Left ventricle myocardium inferior (tissue), 1 donor: Measurements from ENCODE around the gene IL1RN. TPM values are rescaled to one million over a fixed set of nuclear protein-coding genes. Genes with fewer than 3 reads are reported as not detected.

ENCODE experiments used
- DNase-seq: peaks from one replicate; pipeline ENCODE4 v3.0.0-alpha.2; 2020
- H3K27ac ChIP-seq: fragments of 200-600 bp; replicated peaks from 2 replicates; pipeline ENCODE4 v1.8.0; 2021
- H3K27me3 ChIP-seq: fragments of 200-600 bp; 2 replicates; pipeline ENCODE4 v1.8.0; 2021; ENCODE audit warnings: low read depth
- H3K36me3 ChIP-seq: fragments of 200-600 bp; 2 replicates; pipeline ENCODE4 v1.8.0; 2021
- H3K4me1 ChIP-seq: fragments of 200-600 bp; 2 replicates; pipeline ENCODE4 v1.8.0; 2021
- H3K4me3 ChIP-seq: fragments of 200-600 bp; 2 replicates; pipeline ENCODE4 v1.8.0; 2021; ENCODE audit warnings: mild to moderate bottlenecking, moderate library complexity
- H3K9me3 ChIP-seq: fragments of 200-600 bp; replicated peaks from 2 replicates; pipeline ENCODE4 v1.8.0; 2021
- CTCF ChIP-seq: fragments of 200-600 bp; IDR thresholded peaks from 2 replicates; pipeline ENCODE4 v1.8.0; 2021; ENCODE audit warnings: antibody characterized with exemption, mild to moderate bottlenecking, borderline replicate concordance
- intact Hi-C: fragments of 100-400 bp; cut with micrococcal nuclease; formaldehyde crosslinking; loops from one replicate; pipeline ENCODE4 v1.11.0; 2022
- total RNA-seq: library from RNA; stranded (reverse); fragmentation: NEBNext Ultra II Directional; extraction: Animal tissue kit (Norgen Biotek cat#: 25700); gene quantifications from one replicate; pipeline ENCODE4 v1.2.1, GENCODE V29; 2021
- donor health status: DM: no; HTN: yes; CAD: no; lungs with severe emphysema.

The IL1RN gene
- total RNA-seq, 1 donor from 2014 or later, result 0.33 TPM

- Histone ChIP-seq H3K36me3 (no peaks in the 10 kb centered on the region), H3K27ac (no peak overlapping the region), H3K27me3 (peaks cover 17% of the 10 kb centered on the region), H3K4me1 (no peaks in the 10 kb centered on the region), H3K9me3 (peaks cover 13% of the 10 kb centered on the region), H3K4me3 (no peak overlapping the region)
- no peak for TF ChIP-seq CTCF
- intact Hi-C loops, result no loop called here
- no peak for DNase-seq
These were observed 29.4 kb upstream of the IL1RN start for GRCh38 chr2:113098041-113098440.

GRCh38 chr2:113098532-113098931, 28.9 kb upstream of the IL1RN start:
- H3K9me3 ChIP-seq, result peaks cover 13% of the 10 kb centered on the region
- no peak for TF ChIP-seq CTCF
- no peak overlapping the region for H3K27ac ChIP-seq
- intact Hi-C loops, result no loop called here
- H3K36me3 ChIP-seq, result no peaks in the 10 kb centered on the region
- no peak overlapping the region for H3K4me3 ChIP-seq
- H3K4me1 ChIP-seq, result no peaks in the 10 kb centered on the region
- H3K27me3 ChIP-seq, result peaks cover 17% of the 10 kb centered on the region
- no peak for DNase-seq

GRCh38 chr2:113102133-113102532, 25.3 kb upstream of the IL1RN start:
- no peak for DNase-seq
- no peaks in the 10 kb centered on the region for H3K9me3 ChIP-seq
- H3K4me1 ChIP-seq, result no peaks in the 10 kb centered on the region
- no peak overlapping the region for H3K4me3 ChIP-seq
- no peaks in the 10 kb centered on the region for H3K36me3 ChIP-seq
- TF ChIP-seq CTCF, result no peak
- no peak overlapping the region for H3K27ac ChIP-seq
- intact Hi-C loops, result no loop called here
- H3K27me3 ChIP-seq, result peaks cover 34% of the 10 kb centered on the region

- H3K27me3 ChIP-seq, result peaks cover 46% of the 10 kb centered on the region
- no peaks in the 10 kb centered on the region for H3K9me3 ChIP-seq
- DNase-seq, result no peak
- H3K27ac ChIP-seq, result no peak overlapping the region
- H3K4me1 ChIP-seq, result no peaks in the 10 kb centered on the region
- intact Hi-C loops, result no loop called here
- H3K36me3 ChIP-seq, result no peaks in the 10 kb centered on the region
- no peak for TF ChIP-seq CTCF
- H3K4me3 ChIP-seq, result no peak overlapping the region
These were observed 24.1 kb upstream of the IL1RN start for GRCh38 chr2:113103277-113103676.

GRCh38 chr2:113104054-113104611, 23.3 kb upstream of the IL1RN start:
- no peaks in the 10 kb centered on the region for H3K9me3 ChIP-seq
- no peak for DNase-seq
- H3K36me3 ChIP-seq, result no peaks in the 10 kb centered on the region
- no peaks in the 10 kb centered on the region for H3K4me1 ChIP-seq
- intact Hi-C loops, result no loop called here
- no peak overlapping the region for H3K27ac ChIP-seq
- H3K27me3 ChIP-seq, result peaks cover 49% of the 10 kb centered on the region
- no peak overlapping the region for H3K4me3 ChIP-seq
- no peak for TF ChIP-seq CTCF
